Measurements from ENCODE around the gene C19orf85.

DNA sequence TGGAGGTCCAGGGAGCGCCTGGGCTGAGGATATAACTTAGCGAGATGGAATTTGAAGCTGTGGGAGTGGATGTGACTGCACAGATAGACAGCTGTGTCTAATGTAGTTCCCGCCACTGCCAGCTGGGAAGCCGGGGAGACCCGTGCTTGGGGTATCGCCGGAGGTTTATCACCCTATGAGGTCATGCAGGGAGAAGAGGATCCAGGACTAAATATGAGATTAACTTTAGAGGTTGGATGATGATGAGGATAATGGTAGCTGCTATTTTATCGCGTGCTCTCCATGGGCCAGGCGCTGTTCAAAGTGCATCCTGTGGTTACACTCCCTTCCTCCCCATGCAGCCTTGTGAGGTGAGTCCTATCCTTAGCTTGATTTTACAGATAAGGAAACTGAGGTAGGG lies 43.6 kb upstream of the C19orf85 start:
- TF ChIP-seq, protein P1, sequence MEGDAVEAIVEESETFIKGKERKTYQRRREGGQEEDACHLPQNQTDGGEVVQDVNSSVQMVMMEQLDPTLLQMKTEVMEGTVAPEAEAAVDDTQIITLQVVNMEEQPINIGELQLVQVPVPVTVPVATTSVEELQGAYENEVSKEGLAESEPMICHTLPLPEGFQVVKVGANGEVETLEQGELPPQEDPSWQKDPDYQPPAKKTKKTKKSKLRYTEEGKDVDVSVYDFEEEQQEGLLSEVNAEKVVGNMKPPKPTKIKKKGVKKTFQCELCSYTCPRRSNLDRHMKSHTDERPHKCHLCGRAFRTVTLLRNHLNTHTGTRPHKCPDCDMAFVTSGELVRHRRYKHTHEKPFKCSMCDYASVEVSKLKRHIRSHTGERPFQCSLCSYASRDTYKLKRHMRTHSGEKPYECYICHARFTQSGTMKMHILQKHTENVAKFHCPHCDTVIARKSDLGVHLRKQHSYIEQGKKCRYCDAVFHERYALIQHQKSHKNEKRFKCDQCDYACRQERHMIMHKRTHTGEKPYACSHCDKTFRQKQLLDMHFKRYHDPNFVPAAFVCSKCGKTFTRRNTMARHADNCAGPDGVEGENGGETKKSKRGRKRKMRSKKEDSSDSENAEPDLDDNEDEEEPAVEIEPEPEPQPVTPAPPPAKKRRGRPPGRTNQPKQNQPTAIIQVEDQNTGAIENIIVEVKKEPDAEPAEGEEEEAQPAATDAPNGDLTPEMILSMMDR (IDR thresholded peaks at IDR 0.05): no peak
- no peak for TF ChIP-seq POLR2A (IDR thresholded peaks at IDR 0.05)
- no peak for TF ChIP-seq EP300 (IDR thresholded peaks at IDR 0.05)

Data from tibial nerve (tissue), 4 donors.